ENCODE measurements around the gene OS9. TPM values are rescaled to one million over a fixed set of nuclear protein-coding genes. Genes with fewer than 3 reads are reported as not detected.

The OS9 gene
- total RNA-seq, 1 donor from 2014 or later = 137 TPM

- intact Hi-C loops (cut with micrococcal nuclease) = loop anchor here (5.0 to 10.0 kb wide), 4 partner anchors 96 to 1117 kb away; partner anchors contain the start of genes ARHGAP9, BAZ2A, CTDSP2 and PTGES3
Observed at GRCh38 chr12:57751432-57751787, 57.5 kb downstream of the OS9 start.

- intact Hi-C loops (cut with micrococcal nuclease) = loop anchor here (1.0 to 10.0 kb wide), 9 partner anchors 8 to 1117 kb away; partner anchors contain the start of genes ARHGAP9, BAZ2A, CTDSP2 and DCTN2
Observed at GRCh38 chr12:57751788-57752667, 58.1 kb downstream of the OS9 start, which contains the start of gene CDK4. Gene CDK4, minus strand, starts transcription at chr12:57752310. Its CDS starts 593 bp downstream, at chr12:57751717.

- intact Hi-C loops (cut with micrococcal nuclease) = loop anchor here (1.0 to 10.0 kb wide), 9 partner anchors 8 to 1118 kb away; partner anchors contain the start of genes ARHGAP9, BAZ2A, CTDSP2 and DCTN2
Observed at GRCh38 chr12:57752668-57753000, 58.7 kb downstream of the OS9 start.

- intact Hi-C loops (cut with micrococcal nuclease) = loop anchor here (5.0 to 10.0 kb wide), 4 partner anchors 93 to 1119 kb away; partner anchors contain the start of genes ARHGAP9, BAZ2A, CTDSP2 and PTGES3
Observed at GRCh38 chr12:57753756-57754337, 59.9 kb downstream of the OS9 start.

- intact Hi-C loops (cut with micrococcal nuclease) = loop anchor here (1.0 to 10.0 kb wide), 6 partner anchors 28 to 1120 kb away; partner anchors contain the start of genes ARHGAP9, BAZ2A, CTDSP2 and PTGES3
Observed at GRCh38 chr12:57754411-57755193, 60.7 kb downstream of the OS9 start, which contains the start of gene MARCHF9. Gene MARCHF9, plus strand, starts transcription at chr12:57755103. Its CDS starts 426 bp downstream, at chr12:57755529.

- intact Hi-C loops (cut with micrococcal nuclease) = loop anchor here (1.0 to 10.0 kb wide), 3 partner anchors 27 to 1120 kb away; partner anchors contain the start of genes BAZ2A and TSFM
Observed at GRCh38 chr12:57755194-57755453, 61.2 kb downstream of the OS9 start.

GRCh38 chr12:57755454-57756372 is 61.8 kb downstream of the OS9 start:
- intact Hi-C loops (cut with micrococcal nuclease) = loop anchor here (1.0 to 10.0 kb wide), 6 partner anchors 10 to 1121 kb away; partner anchors contain the start of genes BAZ2A, EEF1AKMT3, METTL1 and TSFM

GRCh38 chr12:57756406-57757341 is 62.7 kb downstream of the OS9 start:
- intact Hi-C loops (cut with micrococcal nuclease) = loop anchor here (1.0 to 10.0 kb wide), 5 partner anchors 9 to 1122 kb away; partner anchors contain the start of genes BAZ2A, EEF1AKMT3 and METTL1

GRCh38 chr12:57757771-57758170 is 63.8 kb downstream of the OS9 start:
- intact Hi-C loops (cut with micrococcal nuclease) = loop anchor here (5.0 to 10.0 kb wide), 2 partner anchors 75 to 1123 kb away; partner anchors contain the start of gene BAZ2A

GRCh38 chr12:57758552-57759359 is 64.8 kb downstream of the OS9 start:
- intact Hi-C loops (cut with micrococcal nuclease) = loop anchor here (5.0 to 10.0 kb wide), 2 partner anchors 74 to 1124 kb away; partner anchors contain the start of gene BAZ2A

- intact Hi-C loops (cut with micrococcal nuclease) = loop anchor here (5.0 to 10.0 kb wide), 2 partner anchors 73 to 1125 kb away; partner anchors contain the start of gene BAZ2A
Observed at GRCh38 chr12:57759360-57759980, 65.5 kb downstream of the OS9 start.

- intact Hi-C loops (cut with micrococcal nuclease) = no loop called here
Observed at GRCh38 chr12:57760347-57760982, 66.5 kb downstream of the OS9 start.

GRCh38 chr12:57761391-57761998 is 67.6 kb downstream of the OS9 start:
- intact Hi-C loops (cut with micrococcal nuclease) = no loop called here

GRCh38 chr12:57762463-57762862 is 68.5 kb downstream of the OS9 start:
- intact Hi-C loops (cut with micrococcal nuclease) = no loop called here

- intact Hi-C loops (cut with micrococcal nuclease) = no loop called here
Observed at GRCh38 chr12:57763881-57764661, 70.1 kb downstream of the OS9 start.

- intact Hi-C loops (cut with micrococcal nuclease) = loop anchor here (1.0 kb wide), 1 partner anchor 8 kb away; no protein-coding TSS in a partner anchor
Observed at GRCh38 chr12:57764662-57765002, 70.7 kb downstream of the OS9 start.

Measured in T-helper 2 cell treated with Interferon-gamma antibody and Interleukin-4, amounts not matched to agents 100 ng/mL and 5 ng/mL, for 36 hours (primary cell).